ENCODE measurements around the gene RFX3.

DNA sequence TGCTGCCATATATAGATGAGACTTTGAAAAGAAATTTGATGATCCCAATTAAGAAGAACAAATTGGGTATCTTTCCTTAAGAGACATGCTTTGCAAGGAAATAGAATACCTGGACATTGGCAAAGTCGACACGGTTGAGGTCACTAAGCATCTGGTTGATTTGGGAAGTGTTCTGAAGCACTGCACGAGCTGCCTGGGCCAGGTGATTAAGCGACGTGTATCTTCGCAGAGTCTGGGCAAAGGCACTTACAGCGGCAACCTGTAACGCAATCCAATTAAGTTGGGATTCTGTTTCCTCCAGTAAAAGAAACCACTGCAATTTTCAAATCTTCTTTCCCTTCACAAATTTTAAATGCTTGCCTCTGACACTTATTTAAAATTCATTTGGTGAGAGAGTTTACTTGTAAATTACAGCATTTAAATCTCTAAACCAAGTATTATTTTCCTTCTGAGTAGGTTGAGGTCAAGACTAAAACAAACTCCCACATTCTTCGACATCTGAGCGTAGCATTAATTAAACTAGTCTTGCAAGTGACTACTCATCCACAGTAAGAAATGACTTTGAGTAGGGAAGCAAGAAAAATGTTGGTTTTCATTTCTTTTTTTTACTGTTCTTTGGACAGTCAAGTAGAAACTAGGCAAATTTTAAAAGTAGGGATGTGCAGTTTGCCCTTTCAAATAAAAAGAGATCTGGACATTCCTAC lies 262.8 kb downstream of the RFX3 start:
- TF ChIP-seq, protein P1, sequence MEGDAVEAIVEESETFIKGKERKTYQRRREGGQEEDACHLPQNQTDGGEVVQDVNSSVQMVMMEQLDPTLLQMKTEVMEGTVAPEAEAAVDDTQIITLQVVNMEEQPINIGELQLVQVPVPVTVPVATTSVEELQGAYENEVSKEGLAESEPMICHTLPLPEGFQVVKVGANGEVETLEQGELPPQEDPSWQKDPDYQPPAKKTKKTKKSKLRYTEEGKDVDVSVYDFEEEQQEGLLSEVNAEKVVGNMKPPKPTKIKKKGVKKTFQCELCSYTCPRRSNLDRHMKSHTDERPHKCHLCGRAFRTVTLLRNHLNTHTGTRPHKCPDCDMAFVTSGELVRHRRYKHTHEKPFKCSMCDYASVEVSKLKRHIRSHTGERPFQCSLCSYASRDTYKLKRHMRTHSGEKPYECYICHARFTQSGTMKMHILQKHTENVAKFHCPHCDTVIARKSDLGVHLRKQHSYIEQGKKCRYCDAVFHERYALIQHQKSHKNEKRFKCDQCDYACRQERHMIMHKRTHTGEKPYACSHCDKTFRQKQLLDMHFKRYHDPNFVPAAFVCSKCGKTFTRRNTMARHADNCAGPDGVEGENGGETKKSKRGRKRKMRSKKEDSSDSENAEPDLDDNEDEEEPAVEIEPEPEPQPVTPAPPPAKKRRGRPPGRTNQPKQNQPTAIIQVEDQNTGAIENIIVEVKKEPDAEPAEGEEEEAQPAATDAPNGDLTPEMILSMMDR (IDR thresholded peaks at IDR 0.05): no peak
- TF ChIP-seq POLR2A (IDR thresholded peaks at IDR 0.05): no peak
